GM23338 (cell line): Measurements from ENCODE around the gene TRIM68. TPM values are rescaled to one million over a fixed set of nuclear protein-coding genes. Genes with fewer than 3 reads are reported as not detected.

Experiments
- ATAC-seq: fragments of 200-7000 bp; cut with Tn5 transposase; 3 replicates; pipeline ENCODE4 v1.9.1; 2020
- DNase-seq: peaks from one replicate; pipeline ENCODE4 v3.0.0-alpha.2; 2015; ENCODE audit warnings: low spot score
- H2AFZ ChIP-seq: fragments of 200-600 bp; sonication (generic); 2 replicates; pipeline ENCODE4 v1.8.0; 2016; ENCODE audit warnings: antibody characterized with exemption, mild to moderate bottlenecking, moderate library complexity
- H3F3A ChIP-seq: fragments of 200-600 bp; sonication (generic); replicated peaks from 2 replicates; pipeline ENCODE4 v1.8.0; 2017; ENCODE audit warnings: antibody characterized with exemption, mixed run types, low read depth
- H3K27ac ChIP-seq: fragments of 200-600 bp; sonication (generic); 2 replicates; pipeline ENCODE4 v1.6.1; 2016; ENCODE audit warnings: low read depth
- H3K27me3 ChIP-seq: fragments of 200-600 bp; sonication (generic); 2 replicates; pipeline ENCODE4 v1.8.0; 2016; ENCODE audit warnings: mild to moderate bottlenecking, mixed run types, moderate library complexity; ENCODE audit not compliant: insufficient read depth
- H3K36me3 ChIP-seq: fragments of 200-600 bp; sonication (generic); 2 replicates; pipeline ENCODE4 v1.8.0; 2016; ENCODE audit warnings: mild to moderate bottlenecking; ENCODE audit not compliant: insufficient read depth
- H3K4me1 ChIP-seq: fragments of 200-600 bp; sonication (generic); 2 replicates; pipeline ENCODE4 v1.8.0; 2016; ENCODE audit warnings: mild to moderate bottlenecking, moderate library complexity; ENCODE audit not compliant: insufficient read depth
- H3K4me2 ChIP-seq: fragments of 200-600 bp; sonication (generic); 2 replicates; pipeline ENCODE4 v1.7.1; 2017; ENCODE audit warnings: mixed run types
- H3K4me3 ChIP-seq: fragments of 200-600 bp; sonication (generic); 2 replicates; pipeline ENCODE4 v1.6.1; 2016; ENCODE audit warnings: mixed run types
- H3K79me2 ChIP-seq: fragments of 200-600 bp; sonication (generic); replicated peaks from 2 replicates; pipeline ENCODE4 v1.8.0; 2017; ENCODE audit warnings: mild to moderate bottlenecking; ENCODE audit not compliant: insufficient read depth
- H3K9me2 ChIP-seq: fragments of 200-600 bp; sonication (generic); 2 replicates; pipeline ENCODE4 v1.8.0; 2017; ENCODE audit not compliant: insufficient read depth
- H4K20me1 ChIP-seq: fragments of 200-600 bp; sonication (generic); replicated peaks from 2 replicates; pipeline ENCODE4 v1.8.0; 2017; ENCODE audit warnings: mild to moderate bottlenecking; ENCODE audit not compliant: insufficient read depth
- H3K27ac Mint-ChIP-seq: 2 replicates; pipeline ENCODE4 v1.8.0; 2020; ENCODE audit warnings: inconsistent platforms, mild to moderate bottlenecking, moderate library complexity, mixed read lengths
- H3K27me3 Mint-ChIP-seq: 3 replicates; pipeline ENCODE4 v1.8.0; 2022; ENCODE audit warnings: low read depth, mild to moderate bottlenecking, moderate library complexity, mixed read lengths, inconsistent platforms; ENCODE audit not compliant: insufficient read depth, poor library complexity
- H3K36me3 Mint-ChIP-seq: 3 replicates; pipeline ENCODE4 v1.8.0; 2021; ENCODE audit warnings: low read depth, mild to moderate bottlenecking, inconsistent platforms, moderate library complexity, mixed read lengths
- H3K4me1 Mint-ChIP-seq: 3 replicates; pipeline ENCODE4 v1.8.0; 2020; ENCODE audit warnings: mild to moderate bottlenecking, inconsistent platforms, mixed read lengths
- H3K4me3 Mint-ChIP-seq: 3 replicates; pipeline ENCODE4 v1.8.0; 2021; ENCODE audit warnings: moderate library complexity, mild to moderate bottlenecking, inconsistent platforms, mixed read lengths
- H3K9me3 Mint-ChIP-seq: 3 replicates; pipeline ENCODE4 v1.8.0; 2020; ENCODE audit warnings: moderate library complexity, mild to moderate bottlenecking, inconsistent platforms, mixed read lengths
- CREB1 ChIP-seq: fragments of 250-450 bp; sonication (Bioruptor Pico); IDR thresholded peaks from 2 replicates; pipeline ENCODE4 v1.5.0; 2020; ENCODE audit warnings: low read depth, mild to moderate bottlenecking, moderate library complexity
- ETS1 ChIP-seq: IDR thresholded peaks from 2 replicates; pipeline ENCODE4 v1.6.1; 2016; ENCODE audit warnings: antibody characterized with exemption
- EZH2 ChIP-seq: fragments of 200-600 bp; sonication (generic); IDR thresholded peaks from one replicate; pipeline ENCODE4 v1.8.0; 2017; ENCODE audit warnings: antibody characterized with exemption, mild to moderate bottlenecking, low read depth; ENCODE audit not compliant: unreplicated experiment
- JUNB ChIP-seq: IDR thresholded peaks from one replicate; pipeline ENCODE4 v1.6.1; 2016; ENCODE audit warnings: antibody characterized with exemption; ENCODE audit not compliant: unreplicated experiment
- NANOG ChIP-seq: IDR thresholded peaks from 2 replicates; pipeline ENCODE4 v1.6.1; 2016; ENCODE audit warnings: antibody characterized with exemption, borderline replicate concordance
- POLR2AphosphoS5 ChIP-seq: IDR thresholded peaks from 2 replicates; pipeline ENCODE4 v1.6.1; 2016; ENCODE audit warnings: antibody characterized with exemption, low read depth
- STAT1 ChIP-seq: IDR thresholded peaks from one replicate; pipeline ENCODE4 v1.6.1; 2016; ENCODE audit warnings: antibody characterized with exemption; ENCODE audit not compliant: unreplicated experiment
- ZNF114 ChIP-seq: fragments of 250-450 bp; sonication (Bioruptor Pico); IDR thresholded peaks from 2 replicates; pipeline ENCODE4 v1.5.0; 2020; ENCODE audit warnings: mild to moderate bottlenecking, moderate library complexity
- polyA plus RNA-seq: library from polyadenylated mRNA; unstranded; fragments of >200 nt; fragmentation: Nextera tagmentation; extraction: Ambion mirVana; gene quantifications from 2 replicates; pipeline ENCODE4 v1.2.1, GENCODE V29; 2016
- total RNA-seq: library from RNA; depleted of rRNA; stranded (reverse); fragments of >200 nt; shearing (Covaris generic); gene quantifications from 2 replicates; pipeline ENCODE4 v1.2.3, GENCODE V29; 2014
- TF ChIP-seq, protein P1 (sequence below): IDR thresholded peaks from one replicate; pipeline ENCODE4 v1.6.1; 2018; ENCODE audit warnings: antibody characterized with exemption; ENCODE audit not compliant: unreplicated experiment

Gene TRIM68
- total and polyA plus RNA-seq, 2 experiments from 2014 or later: 1.6 to 5.7 TPM

DNA sequence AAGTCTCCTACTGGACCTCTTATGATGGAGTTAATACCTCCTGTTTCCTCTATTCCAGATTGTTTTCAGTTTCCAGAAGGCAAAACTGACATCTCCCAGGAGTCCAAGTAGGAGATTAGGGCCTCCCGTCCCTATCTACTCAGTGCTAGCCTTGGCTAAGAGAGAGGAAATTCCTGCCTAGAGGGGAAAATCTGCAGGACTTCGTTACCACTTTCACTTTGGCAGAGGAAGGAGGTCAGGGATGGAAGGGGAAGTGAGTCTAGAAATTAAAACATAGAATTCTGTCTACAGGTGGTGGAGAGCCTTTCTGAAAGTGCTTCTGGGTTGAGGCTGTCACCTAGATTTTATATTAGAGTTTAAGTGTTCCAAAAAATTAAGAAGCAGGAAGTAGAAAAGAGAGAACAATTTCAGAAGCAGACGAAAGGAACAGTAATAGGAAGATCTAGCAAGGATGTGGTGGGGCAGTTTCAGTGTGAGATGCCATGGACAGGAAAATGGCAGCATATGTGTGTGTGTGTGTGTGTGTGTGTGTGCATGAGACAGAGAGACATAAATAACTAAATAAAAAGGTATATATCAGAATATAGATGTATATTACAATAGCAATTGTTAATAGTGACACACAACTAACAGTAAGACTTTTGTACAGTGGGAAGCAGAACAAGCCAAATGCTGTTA is 2.4 kb upstream of the TRIM68 start (continued):
- TF ChIP-seq JUNB: no peak
- TF ChIP-seq ETS1: no peak
- TF ChIP-seq NANOG: no peak
- TF ChIP-seq STAT1: no peak
- TF ChIP-seq POLR2AphosphoS5: no peak
- TF ChIP-seq ZNF114 (CRISPR knock-in tag): no peak
- TF ChIP-seq, protein P1, sequence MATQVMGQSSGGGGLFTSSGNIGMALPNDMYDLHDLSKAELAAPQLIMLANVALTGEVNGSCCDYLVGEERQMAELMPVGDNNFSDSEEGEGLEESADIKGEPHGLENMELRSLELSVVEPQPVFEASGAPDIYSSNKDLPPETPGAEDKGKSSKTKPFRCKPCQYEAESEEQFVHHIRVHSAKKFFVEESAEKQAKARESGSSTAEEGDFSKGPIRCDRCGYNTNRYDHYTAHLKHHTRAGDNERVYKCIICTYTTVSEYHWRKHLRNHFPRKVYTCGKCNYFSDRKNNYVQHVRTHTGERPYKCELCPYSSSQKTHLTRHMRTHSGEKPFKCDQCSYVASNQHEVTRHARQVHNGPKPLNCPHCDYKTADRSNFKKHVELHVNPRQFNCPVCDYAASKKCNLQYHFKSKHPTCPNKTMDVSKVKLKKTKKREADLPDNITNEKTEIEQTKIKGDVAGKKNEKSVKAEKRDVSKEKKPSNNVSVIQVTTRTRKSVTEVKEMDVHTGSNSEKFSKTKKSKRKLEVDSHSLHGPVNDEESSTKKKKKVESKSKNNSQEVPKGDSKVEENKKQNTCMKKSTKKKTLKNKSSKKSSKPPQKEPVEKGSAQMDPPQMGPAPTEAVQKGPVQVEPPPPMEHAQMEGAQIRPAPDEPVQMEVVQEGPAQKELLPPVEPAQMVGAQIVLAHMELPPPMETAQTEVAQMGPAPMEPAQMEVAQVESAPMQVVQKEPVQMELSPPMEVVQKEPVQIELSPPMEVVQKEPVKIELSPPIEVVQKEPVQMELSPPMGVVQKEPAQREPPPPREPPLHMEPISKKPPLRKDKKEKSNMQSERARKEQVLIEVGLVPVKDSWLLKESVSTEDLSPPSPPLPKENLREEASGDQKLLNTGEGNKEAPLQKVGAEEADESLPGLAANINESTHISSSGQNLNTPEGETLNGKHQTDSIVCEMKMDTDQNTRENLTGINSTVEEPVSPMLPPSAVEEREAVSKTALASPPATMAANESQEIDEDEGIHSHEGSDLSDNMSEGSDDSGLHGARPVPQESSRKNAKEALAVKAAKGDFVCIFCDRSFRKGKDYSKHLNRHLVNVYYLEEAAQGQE: no peak

DNA sequence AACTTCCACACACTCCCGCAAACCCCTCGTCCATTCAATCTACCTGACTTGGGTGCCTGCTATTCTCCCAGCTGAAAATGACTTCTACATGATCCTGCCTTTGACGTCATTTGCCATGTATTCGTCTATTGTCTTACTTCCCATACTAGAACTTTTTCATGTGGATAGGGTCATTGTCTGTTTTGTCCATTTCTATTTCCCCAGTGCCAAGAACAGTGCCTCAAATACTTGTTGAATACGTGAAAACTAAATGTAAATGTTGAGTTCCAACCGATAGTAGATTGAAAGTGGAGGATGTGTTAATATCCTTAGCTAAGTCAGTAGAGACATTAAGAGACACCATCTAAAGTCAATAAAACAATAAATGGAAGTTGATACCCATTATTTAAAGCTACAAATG is 935 bp downstream of the TRIM68 start:
- peak overlapping the region; percentile 84 for H3K4me2 ChIP-seq
- ATAC-seq: no peak
- H3K27ac Mint-ChIP-seq: no peak overlapping the region

More for the DNA sequence above, 935 bp downstream of the TRIM68 start:
- Mint-ChIP-seq H3K27me3 (peaks cover 4% of the 10 kb centered on the region), H3K4me3 (peak overlapping the region; percentile 89), H3K36me3 (no peaks in the 10 kb centered on the region; the same call in 2 of the 3 replicates), H3K4me1 (peaks cover 6% of the 10 kb centered on the region; the same call in 2 of the 3 replicates), H3K9me3 (no peaks in the 10 kb centered on the region)
- Histone ChIP-seq H3K27ac (no peak overlapping the region), H3K4me1 (peaks cover 6% of the 10 kb centered on the region), H2AFZ (peak overlapping the region; percentile 6; the same call in 1 of the 2 replicates), H4K20me1 (no peaks in the 10 kb centered on the region), H3K79me2 (no peaks in the 10 kb centered on the region), H3F3A (no peaks in the 10 kb centered on the region), H3K27me3 (no peaks in the 10 kb centered on the region), H3K9me2 (peaks cover 8% of the 10 kb centered on the region; the same call in 1 of the 2 replicates), H3K36me3 (no peaks in the 10 kb centered on the region), H3K4me3 (peak overlapping the region; percentile 59)
- TF ChIP-seq EZH2 (no peak), CREB1 (no peak)
- TF ChIP-seq, protein P1: no peak
- DNase-seq: no peak
